ENCODE measurements around the gene FGF12.

GRCh38 chr3:192715126-192715525, 12.2 kb downstream of the FGF12 start:
- TF ChIP-seq EZH2phosphoT487 (IDR thresholded peaks at IDR 0.05; ENCODE audit: borderline replicate concordance) (no peak), EZH2 (IDR thresholded peaks at IDR 0.05) (no peak), SIN3A (IDR thresholded peaks at IDR 0.05; ENCODE audit: low read depth) (no peak), YY1 (IDR thresholded peaks at IDR 0.05; ENCODE audit: extremely low read depth, insufficient replicate concordance, low read depth, low read length) (no peak), MAX (IDR thresholded peaks at IDR 0.05) (no peak), POLR2A (IDR thresholded peaks at IDR 0.05; ENCODE audit: borderline replicate concordance, extremely low read depth, insufficient read depth, insufficient read length) (no peak), JUND (IDR thresholded peaks at IDR 0.05) (no peak), RAD21 (IDR thresholded peaks at IDR 0.05; ENCODE audit: low read depth) (no peak), CTCF (IDR thresholded peaks at IDR 0.05 in 2 of 3, conservative IDR thresholded peaks at IDR 0.05 in 1 of 3; ENCODE audit: borderline replicate concordance in 1 of 3, insufficient read depth in 1 of 3, low read depth in 2 of 3, low read length in 2 of 3) (no peak), TCF7L2 (IDR thresholded peaks at IDR 0.05; ENCODE audit: borderline replicate concordance, extremely low read depth, insufficient read depth, insufficient read length) (no peak), CBX3 (IDR thresholded peaks at IDR 0.05; ENCODE audit: low read depth) (no peak), EGR1 (IDR thresholded peaks at IDR 0.05; ENCODE audit: low read depth) (no peak)
- TF ChIP-seq, protein P1, sequence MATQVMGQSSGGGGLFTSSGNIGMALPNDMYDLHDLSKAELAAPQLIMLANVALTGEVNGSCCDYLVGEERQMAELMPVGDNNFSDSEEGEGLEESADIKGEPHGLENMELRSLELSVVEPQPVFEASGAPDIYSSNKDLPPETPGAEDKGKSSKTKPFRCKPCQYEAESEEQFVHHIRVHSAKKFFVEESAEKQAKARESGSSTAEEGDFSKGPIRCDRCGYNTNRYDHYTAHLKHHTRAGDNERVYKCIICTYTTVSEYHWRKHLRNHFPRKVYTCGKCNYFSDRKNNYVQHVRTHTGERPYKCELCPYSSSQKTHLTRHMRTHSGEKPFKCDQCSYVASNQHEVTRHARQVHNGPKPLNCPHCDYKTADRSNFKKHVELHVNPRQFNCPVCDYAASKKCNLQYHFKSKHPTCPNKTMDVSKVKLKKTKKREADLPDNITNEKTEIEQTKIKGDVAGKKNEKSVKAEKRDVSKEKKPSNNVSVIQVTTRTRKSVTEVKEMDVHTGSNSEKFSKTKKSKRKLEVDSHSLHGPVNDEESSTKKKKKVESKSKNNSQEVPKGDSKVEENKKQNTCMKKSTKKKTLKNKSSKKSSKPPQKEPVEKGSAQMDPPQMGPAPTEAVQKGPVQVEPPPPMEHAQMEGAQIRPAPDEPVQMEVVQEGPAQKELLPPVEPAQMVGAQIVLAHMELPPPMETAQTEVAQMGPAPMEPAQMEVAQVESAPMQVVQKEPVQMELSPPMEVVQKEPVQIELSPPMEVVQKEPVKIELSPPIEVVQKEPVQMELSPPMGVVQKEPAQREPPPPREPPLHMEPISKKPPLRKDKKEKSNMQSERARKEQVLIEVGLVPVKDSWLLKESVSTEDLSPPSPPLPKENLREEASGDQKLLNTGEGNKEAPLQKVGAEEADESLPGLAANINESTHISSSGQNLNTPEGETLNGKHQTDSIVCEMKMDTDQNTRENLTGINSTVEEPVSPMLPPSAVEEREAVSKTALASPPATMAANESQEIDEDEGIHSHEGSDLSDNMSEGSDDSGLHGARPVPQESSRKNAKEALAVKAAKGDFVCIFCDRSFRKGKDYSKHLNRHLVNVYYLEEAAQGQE (IDR thresholded peaks at IDR 0.05; ENCODE audit: low read depth) = no peak
- TF ChIP-seq, protein P2, sequence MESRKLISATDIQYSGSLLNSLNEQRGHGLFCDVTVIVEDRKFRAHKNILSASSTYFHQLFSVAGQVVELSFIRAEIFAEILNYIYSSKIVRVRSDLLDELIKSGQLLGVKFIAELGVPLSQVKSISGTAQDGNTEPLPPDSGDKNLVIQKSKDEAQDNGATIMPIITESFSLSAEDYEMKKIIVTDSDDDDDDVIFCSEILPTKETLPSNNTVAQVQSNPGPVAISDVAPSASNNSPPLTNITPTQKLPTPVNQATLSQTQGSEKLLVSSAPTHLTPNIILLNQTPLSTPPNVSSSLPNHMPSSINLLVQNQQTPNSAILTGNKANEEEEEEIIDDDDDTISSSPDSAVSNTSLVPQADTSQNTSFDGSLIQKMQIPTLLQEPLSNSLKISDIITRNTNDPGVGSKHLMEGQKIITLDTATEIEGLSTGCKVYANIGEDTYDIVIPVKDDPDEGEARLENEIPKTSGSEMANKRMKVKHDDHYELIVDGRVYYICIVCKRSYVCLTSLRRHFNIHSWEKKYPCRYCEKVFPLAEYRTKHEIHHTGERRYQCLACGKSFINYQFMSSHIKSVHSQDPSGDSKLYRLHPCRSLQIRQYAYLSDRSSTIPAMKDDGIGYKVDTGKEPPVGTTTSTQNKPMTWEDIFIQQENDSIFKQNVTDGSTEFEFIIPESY (IDR thresholded peaks at IDR 0.05; ENCODE audit: extremely low read depth, insufficient replicate concordance, low read length) = no peak
